ENCODE results near the gene KCNT1. TPM values are rescaled to one million over a fixed set of nuclear protein-coding genes. Genes with fewer than 3 reads are reported as not detected.

KCNT1 gene
- total RNA-seq, 1 experiment from 2014 or later: not detected

DNA sequence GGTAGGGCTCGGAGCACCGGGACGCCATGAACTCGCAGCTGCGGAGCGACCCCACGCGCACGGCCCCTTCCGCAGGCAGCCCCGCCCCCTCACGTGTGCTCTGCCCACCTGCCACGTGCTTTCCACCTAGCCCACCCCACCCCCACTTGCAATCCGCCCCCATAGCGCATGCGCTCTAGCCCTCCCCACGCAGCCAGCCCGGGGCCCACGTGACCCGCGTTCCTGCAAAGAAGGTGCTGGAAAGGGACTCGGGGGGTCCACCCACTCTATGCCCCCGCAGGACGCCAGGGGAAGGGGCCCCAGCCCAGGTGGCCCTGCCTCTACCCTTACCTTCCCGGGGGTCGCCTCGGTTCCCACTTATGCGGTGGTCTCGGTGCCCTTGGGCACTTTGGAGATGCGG lies 2.5 kb upstream of the KCNT1 start, which contains the start of gene SOHLH1:
Gene SOHLH1 (minus strand): TSS at position 42 of the 400 bp plus-strand sequence. CDS start 14 bp downstream, at position 28.
- DNase-seq (ENCODE audit: low spot score): no peak

DNA sequence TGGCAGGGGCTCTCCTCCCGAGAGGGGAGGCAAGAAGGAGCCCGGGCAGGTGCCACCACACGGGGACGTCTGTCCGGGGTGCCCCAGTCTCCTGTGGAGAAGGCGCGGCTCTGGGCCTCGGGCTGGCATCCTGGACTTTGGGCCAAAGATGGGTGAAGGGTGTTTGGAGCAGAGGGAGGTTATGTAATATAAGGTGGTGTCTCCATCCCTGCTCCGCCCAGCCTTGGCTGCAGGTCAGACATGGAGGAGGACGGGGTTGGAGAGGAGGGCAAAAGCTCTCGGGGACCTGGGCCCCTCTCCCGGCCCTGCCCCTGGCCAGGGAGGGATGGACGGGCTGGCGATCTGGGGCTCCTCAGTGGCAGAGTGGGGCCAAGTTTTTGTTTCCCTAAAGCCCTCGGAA lies 1.5 kb upstream of the KCNT1 start:
- no peak for DNase-seq (ENCODE audit: low spot score)

DNA sequence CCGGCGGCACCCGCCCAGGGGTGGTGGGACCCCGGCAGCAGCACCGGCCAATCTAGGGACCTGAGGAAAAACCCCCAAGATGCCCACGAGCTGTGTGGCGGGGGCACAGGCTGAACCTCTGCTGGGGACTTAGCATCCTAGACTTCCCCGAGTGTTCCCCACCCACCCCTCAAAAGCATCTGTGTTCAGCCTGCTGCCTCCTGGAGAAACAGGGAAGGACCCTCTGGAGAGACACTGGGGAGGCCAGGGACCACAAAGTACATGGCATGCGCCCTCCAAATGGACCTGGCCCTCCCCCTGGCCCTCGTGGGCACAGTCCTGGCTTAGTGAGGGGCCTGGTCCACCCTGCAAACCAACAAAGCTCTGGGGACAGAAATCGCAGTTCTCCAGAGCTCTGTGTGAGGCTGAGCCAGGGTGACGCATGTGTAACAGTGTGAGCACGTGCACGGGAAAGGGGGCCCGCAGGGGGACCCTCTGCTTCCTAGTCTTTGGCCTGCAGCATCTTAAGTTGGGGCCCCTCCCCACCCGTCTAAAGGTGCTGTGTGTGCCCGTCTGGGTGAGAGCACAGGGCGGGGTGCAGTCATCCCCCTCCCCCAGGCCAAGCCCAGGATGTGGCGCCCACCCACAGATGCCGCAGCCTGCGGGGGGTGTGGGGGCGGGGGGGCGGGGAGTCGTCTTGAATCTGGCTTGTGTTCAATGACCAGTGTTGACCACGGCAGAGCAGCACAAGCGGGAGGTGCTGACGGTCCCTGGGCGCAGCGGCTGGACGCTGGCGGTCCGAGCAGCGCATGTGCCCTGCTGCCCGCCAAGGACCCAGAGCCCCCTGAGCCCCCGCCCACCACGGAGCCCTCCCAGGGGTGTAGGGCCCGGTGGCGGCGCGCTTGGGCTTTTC lies 672 bp upstream of the KCNT1 start:
- DNase-seq (ENCODE audit: low spot score): no peak

DNA sequence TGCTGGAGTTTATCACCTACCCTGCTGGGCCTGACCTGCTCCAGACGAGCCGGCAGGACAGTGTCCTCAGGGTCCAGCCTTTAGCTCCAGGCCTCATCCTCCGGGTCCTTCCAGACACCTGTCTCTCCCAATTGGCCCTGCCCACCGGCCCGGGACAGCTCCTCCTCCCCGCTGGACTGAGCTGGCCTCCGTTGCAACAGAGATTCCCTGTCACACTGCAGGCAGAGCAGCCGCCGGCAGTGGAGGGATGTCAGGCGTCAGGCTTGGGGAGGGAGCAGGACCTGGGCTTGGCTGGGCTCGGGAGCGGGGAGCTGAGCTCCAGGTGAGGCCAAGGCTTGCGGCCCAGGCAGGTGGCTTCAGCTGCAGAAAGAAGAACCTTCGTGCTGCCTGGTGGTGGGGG lies 1.7 kb downstream of the KCNT1 start:
- no peak for DNase-seq (ENCODE audit: low spot score)

DNA sequence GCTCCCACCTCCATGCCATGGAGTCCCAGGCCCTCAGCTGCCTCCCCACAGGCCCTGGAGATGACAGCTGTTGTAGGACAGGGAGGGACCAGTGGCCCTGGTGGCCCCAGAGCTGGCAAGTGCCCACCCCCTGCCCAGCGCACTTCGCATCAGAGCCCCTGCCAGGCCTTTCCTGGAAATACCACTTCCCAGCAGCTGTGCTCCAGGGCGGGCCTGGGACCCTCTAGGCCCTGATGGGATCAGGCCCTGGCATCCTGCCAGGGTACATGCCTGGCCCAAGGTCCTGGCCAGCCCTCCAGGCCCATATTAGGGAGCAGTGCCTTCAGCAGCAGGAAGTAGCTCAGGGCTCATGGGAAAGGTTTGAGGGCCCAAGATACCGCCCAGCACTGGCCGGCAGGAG lies 2.5 kb downstream of the KCNT1 start:
- no peak for DNase-seq (ENCODE audit: low spot score)

DNA sequence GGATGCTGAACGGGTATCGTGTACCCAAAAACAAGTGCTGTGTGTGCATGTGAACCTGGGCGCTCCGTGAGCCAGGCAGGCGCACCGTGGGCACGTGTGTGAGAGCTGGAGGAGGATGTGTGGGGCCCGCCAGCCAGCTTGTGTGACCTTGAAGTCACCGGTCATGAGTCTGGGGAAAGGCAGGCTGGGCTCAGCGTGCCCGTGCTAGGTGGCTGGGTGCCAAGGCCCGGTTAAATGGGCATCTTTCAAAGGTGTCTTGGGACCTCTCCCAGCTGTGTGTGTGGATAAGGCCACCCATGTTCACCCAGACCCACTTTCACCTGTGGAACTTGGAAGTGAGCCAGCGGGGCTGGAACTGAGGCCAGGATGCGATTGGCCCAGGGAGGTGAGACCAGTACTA lies 3.4 kb downstream of the KCNT1 start:
- DNase-seq (ENCODE audit: low spot score): no peak

DNA sequence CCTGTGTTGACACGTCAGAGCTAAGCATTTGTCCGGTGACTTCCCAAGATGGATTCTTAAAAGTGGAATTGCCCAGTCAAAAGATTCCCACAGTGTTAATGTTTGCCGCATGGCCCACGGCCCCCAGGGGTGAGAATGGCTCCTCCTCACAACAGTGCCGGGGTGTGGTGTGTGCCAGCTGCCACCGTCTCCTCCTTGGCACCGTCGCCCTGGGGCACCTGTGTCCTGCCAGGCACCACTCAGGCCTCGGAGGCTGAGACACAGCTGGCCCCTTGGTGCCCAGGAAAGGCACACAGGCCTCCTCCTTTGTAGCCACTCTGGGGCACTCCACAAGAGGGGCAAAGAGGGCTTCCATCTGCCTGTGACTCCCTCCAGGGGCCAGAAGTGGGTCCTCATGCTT lies 4.3 kb downstream of the KCNT1 start:
- DNase-seq (ENCODE audit: low spot score): no peak

DNA sequence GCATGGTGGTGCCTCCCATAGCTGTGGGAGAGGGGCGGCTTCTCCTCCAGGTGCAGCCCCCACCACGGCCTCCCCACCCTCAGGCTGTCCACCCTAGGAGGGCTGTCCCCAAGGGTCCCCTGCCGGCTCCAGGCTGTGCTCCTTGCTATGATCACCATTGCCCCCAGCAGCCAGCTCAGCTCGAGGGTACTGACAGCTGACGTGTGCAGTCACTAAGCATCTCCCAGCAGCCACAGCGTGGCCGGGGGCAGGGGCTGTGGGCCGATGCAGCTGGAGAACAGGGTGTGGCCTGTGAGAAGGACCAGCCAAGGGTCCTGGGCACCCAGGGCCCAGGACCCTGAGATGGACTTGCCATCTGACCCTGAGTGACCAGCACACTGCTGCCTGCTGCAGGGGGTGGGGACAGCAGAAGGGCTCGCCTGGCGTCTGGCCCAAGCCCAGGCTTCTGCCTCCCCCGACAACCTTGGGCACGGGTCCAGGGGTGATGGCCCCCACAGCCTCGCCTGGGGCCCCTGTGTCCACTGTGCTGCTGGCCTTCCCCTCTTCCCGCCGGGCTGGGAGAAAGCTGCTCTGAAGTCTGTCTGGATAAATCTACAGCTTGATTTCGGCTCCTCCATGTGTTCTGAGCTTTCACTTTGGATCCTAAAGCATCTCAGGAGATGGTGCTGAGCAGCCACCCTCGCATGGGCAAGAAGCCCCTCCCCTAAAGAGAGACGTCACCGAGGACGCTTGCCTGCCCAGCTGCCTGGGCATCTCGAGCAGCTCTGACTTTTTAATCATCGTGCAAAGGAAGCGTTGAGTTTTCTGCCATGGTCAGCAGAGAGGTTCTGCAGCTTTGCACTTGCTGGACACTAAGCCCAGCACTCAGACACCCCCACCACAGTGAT lies 5.5 kb downstream of the KCNT1 start:
- peak; percentile 26 for DNase-seq (ENCODE audit: low spot score)

DNA sequence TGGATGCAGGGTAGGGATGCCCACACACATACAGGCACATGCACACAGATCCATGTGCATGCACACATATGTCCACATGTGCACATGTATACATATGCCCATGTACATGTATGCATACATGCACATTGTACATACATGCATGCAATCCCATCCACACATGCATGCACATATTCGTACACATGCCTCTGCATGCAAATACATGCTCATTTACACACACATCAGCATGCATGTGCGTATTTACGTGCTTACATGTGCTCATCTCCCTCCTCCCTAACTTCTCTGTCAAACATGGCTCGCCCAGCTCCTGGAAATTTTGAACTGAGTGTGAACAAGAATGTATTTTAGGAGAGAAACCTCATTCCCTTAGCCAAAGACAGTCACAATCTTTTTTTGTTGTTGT lies 6.2 kb downstream of the KCNT1 start:
- DNase-seq (ENCODE audit: low spot score): no peak

DNA sequence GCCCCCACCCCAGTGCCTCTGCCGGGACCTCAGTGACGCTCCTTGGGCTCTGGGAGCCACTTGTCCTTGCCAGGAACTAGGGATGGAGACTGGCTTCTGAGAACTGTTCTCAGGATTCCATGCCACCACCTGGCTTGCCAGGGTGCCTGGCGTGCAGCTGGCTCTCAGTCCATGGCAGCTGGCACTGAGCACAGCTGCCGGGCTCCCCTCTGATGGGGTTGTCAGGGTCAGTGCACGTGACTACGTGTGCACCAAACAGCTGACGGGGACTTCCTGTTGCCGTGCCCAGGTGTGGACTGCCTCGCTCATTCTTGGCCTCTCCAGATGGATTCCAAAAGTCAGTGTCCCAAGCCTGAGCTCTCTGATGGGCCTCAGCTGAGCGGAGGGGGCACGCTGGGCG lies 9.4 kb downstream of the KCNT1 start:
- DNase-seq (ENCODE audit: low spot score): no peak

DNA sequence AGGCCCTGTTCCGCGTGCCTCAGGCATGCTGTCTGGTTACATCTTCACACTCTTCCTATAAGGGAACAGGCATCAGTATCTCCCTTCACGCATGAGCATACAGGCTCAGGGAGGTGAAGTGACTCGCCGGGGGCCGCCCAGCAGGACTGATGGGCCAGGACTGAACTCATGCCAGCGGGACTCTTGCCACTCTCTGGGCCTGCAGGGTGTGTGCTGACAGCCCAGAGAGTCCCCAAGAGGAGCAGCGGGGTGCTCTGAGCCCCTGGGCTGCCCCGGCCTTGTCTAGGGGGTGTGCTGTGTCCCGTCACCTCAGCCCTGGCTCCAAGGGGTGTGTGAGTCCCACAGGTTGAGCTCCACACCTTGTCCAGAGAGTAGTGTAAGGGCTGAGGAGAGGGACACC lies 9.9 kb downstream of the KCNT1 start:
- no peak for DNase-seq (ENCODE audit: low spot score)

DNA sequence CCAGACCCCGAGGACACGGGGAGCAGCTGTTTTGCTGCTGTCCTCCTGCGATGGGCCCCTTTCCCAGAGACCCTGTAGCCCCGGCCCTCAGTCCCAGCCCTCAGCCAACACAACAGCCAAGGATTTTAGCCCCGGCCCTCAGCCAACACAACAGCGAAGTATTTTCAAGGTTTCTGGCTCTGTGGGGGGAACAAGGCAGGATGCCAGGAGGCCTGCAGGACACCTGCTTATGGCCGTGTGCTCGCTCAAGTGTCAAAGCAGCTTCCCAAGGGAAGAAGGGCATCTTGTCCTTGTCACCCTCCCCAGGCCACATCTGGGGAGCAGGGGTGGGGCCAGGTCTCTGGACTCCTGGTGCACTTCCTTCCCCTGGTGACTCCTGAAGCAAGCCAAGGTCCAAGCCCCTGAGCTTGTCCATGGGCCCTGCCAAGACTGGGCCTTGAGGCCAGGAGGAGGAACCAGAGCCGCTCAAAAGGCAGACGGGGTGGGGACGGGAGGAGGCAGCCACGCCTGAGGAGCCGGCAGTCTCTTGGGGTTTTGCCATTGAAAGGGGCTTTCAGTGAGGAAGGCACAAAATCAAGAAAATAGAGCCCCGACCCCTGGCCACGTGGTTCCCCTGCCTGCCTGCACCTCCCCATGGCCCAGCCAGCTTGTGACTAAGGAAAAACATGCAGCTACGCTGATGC lies 10.8 kb downstream of the KCNT1 start:
- DNase-seq (ENCODE audit: low spot score): no peak

DNA sequence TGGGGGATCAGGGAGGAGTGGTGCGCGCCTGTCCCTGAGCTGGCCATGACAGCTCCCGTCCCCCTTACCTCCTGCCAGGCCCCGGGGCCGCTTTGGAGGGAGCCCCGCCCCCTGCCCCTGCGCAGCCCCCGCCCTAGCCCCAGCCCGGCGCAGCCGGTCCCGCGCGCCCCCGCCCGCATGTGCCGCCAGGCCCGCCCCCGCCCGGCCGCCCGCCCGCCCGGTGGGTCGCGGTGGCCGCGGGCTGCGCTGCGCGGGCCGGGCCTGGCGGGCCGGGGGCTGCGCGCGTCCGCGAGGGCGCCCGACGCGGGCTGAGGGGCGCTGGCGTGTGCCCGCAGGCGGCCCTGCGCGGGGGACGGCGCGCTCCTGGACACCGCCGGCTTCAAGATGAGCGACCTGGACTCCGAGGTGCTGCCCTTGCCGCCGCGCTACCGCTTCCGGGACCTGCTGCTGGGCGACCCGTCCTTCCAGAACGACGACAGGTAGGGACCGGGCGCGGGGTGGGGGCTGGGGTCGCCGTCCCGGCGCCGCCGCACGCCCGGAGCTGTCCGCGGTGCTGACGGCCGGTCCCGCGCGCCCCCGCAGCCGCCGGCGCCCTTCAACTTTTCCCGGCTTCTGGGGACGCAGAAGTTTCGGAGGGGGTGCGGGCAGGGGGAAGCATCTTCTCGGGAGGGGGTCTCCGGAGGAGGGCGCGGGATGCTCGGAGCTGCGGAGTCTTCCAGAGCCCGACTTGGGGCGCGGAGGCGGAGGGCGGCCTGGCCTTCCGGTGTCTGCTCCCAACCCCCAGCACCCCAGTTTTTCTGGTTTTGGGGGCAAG lies 12.5 kb downstream of the KCNT1 start:
- DNase-seq (ENCODE audit: low spot score): no peak

DNA sequence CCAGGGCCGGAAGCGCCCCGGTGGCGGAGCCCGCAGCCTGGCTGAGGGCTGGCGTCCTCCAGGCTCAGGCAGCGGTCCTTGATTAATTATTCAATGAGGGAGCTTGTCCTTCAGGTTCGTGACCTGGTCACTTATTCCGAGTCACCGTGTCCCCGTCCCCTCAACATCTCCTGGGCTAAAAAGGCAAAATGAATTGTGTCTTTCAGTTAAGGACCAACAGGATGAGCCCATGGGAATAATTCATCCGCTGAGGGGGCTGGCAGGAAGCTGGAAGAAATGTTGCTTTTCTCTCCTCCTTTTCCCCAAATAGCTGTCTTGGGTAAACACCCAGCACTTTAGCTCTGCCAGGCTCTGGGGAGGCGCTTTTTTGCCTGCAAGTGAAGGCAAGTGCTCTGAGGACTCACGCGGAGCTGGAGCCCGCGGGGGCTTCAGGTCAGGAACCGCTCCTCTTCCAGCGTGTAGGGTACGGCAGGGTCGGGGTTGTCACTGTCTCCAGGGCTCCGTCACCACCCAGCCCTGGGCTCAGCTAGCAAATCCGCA lies 13.1 kb downstream of the KCNT1 start:
- no peak for DNase-seq (ENCODE audit: low spot score)

DNA sequence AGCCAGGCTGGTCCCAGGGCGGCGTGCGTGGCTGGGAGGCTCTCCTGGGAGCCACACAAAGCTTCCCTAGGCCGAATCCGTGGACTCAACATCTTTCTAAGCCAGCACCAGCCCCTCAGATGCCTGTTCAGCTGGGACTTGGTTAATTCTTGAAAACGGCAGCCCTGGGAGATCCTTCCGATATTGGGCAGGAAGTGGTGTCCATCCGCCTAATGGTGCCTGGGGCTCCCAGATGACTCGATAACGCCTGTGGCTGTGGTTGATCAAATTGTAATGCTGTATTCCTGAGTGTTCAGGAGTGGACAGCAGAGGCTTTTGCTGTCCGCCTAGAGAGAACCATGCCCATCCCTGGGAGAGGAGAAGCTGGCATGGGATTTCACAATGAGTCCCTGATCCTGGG lies 14.1 kb downstream of the KCNT1 start:
- DNase-seq (ENCODE audit: low spot score): peak; percentile 17

DNA sequence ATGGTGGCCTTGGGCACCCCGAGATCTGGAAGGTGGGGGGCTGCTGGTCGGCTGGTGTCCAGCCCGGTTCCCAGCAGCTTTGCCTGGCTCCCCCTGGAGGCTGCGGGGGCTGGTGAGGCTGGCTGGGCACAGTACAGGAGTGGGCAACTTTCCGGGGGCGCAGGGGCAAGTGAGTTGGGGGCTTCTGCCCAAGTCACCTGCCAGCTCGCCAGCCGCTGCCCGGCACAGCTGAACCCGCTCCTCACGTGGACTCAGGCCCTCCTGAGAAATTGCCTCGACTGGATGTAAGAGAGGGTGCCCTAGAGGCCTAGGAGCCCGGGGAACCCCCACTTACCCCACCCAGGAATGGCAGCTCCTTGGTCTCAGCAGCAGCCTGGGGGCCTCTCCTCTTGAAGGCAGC lies 15.4 kb downstream of the KCNT1 start:
- no peak for DNase-seq (ENCODE audit: low spot score)

DNA sequence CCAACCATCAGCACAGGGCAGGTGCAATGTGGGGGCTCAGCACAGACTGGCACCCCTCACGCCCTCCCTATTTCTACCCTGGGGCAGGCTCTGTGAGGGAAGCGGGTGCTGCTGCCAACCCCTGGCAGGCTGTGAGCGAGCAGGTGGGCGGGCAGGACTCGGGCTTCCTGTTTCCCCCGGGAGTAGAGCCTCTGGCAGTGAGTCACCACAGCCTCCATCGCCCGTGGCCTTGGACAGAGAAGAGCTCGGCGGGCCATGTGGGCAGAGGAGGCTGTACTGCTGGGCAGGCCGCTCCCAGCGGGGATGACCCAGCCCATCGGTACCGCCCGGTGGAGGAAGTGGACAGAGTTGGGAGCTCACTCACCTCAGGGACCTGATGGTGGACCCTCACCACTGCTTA lies 16.6 kb downstream of the KCNT1 start:
- peak; percentile 86 for DNase-seq (ENCODE audit: low spot score)

DNA sequence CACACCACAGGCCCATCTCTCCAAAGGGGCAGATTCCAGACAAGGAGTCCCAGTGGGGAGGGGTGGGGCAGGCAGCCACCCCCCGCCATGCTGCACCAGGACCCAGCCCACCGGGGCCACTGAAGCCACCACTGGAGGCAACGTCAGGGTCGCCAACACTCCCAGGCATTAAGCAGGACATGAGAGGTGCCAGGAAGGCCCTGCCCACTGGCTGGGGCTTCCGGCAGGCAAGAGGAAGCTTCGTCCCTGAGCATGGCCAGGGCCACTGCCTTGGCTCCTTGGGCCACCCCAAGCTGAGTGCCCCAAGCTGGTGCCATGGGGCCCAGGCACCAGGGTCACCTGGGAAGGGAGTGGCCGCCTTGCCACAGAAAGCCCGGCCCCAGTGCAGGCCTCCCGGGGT lies 17.5 kb downstream of the KCNT1 start:
- no peak for DNase-seq (ENCODE audit: low spot score)

DNA sequence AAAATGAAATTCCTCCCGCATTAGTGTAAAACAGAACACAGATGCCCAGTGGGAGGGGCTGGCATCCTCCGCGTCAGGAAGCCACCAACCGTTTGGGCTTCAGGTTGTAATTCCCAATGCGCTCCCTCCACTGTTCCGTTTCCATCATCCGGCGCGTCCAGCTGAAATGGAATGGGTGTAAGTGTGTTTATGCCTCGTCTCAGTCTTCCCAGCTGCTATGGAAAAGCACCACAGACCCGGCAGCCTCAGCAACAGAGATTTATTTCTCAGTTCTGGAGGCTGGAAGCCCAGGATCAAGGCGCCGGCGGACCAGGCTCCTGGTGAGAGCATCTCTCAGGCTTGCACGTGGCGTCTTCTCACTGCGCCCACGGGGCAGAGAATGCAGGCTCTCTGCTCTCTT lies 20.4 kb downstream of the KCNT1 start:
- DNase-seq (ENCODE audit: low spot score): no peak

DNA sequence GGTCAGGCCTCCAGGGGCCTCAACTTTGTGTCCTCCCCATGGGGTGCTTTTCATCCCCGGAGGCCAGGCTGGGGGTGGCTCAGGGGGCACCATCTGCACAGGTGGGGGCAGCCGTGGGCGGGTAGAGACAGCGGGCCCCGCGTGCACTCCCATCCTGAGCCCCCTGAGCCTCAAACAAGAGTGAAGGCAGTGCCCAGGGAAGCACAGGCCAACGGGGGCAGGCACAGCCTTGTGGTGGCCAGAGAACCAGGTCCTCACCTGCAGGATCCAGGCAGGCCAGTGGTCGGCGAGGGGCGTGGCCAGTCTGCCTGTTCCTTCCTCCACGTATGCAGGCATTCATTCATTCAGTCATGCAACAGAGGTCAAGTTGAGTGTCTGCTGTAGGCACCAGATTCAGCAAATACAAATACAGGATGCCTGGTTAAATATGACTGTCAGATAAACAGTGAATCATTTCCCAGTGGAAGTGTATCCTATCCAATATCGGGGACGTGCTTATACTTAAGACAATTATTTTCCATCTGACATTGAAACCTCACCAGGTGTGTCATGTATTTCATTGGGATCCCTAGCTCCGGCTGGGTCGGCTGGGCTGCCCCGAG lies 22.3 kb downstream of the KCNT1 start:
- no peak for DNase-seq (ENCODE audit: low spot score)
